Measurements from ENCODE around the gene SNX1. TPM values are rescaled to one million over a fixed set of nuclear protein-coding genes. Genes with fewer than 3 reads are reported as not detected.
A peak's percentile ranks its signal among the peaks of the same experiment; 100 is the strongest.

Gene SNX1
- total RNA-seq, 1 donor from 2014 or later, result 38.1 TPM

DNA sequence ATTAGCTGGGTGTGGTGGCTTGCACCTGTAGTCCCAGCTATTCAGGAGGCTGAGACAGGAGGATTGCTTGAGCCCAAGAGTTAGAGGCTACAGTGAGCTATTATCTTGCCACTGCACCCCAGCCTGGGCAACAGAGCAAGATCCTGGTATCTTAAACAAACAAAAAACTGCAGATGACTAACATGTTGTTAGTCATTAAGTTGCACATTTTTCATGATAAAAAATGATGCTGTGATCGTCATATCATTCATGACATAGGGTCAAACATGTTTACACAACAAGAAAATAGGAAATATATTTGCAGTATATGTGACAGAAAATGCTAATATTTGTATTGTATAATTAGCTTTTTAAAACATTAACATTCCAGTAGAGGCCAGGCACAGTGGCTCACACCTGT lies 29.3 kb upstream of the SNX1 start:
- TF ChIP-seq, protein P1, sequence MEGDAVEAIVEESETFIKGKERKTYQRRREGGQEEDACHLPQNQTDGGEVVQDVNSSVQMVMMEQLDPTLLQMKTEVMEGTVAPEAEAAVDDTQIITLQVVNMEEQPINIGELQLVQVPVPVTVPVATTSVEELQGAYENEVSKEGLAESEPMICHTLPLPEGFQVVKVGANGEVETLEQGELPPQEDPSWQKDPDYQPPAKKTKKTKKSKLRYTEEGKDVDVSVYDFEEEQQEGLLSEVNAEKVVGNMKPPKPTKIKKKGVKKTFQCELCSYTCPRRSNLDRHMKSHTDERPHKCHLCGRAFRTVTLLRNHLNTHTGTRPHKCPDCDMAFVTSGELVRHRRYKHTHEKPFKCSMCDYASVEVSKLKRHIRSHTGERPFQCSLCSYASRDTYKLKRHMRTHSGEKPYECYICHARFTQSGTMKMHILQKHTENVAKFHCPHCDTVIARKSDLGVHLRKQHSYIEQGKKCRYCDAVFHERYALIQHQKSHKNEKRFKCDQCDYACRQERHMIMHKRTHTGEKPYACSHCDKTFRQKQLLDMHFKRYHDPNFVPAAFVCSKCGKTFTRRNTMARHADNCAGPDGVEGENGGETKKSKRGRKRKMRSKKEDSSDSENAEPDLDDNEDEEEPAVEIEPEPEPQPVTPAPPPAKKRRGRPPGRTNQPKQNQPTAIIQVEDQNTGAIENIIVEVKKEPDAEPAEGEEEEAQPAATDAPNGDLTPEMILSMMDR (IDR thresholded peaks at IDR 0.05; ENCODE audit: insufficient read depth, low read length, poor library complexity, severe bottlenecking), result no peak
- Histone ChIP-seq H3K4me3 (ENCODE audit: low read depth, low read length) (no peak overlapping the region), H3K36me3 (ENCODE audit: control insufficient read depth, insufficient read depth, low read length) (no peaks in the 10 kb centered on the region), H3K27me3 (ENCODE audit: control insufficient read depth, insufficient read depth, low read length) (no peaks in the 10 kb centered on the region)
- DNase-seq (ENCODE audit: low read depth), result no peak

DNA sequence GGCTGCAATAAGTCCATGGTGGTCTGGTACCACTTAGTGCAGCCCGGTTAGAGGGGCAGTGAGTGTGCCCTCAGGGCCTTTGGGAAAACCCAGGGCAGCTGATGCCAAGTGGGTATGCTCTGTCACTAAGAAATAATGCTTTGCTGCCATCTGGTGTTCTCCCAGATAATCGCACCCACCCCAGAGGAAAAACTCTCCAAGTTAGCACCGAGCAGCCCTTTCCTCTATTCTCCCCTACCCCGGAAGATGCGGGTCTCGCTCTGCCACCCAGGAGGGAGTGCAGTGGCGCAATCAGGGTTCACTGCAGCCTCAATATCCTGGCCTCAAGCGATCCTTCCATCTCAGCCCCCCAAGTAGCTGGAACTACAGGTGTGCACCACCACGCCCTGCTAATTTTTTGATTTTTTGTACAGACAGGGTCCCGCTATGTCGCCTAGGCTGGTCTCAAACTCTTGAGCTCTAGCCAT lies 28.2 kb upstream of the SNX1 start:
- TF ChIP-seq, protein P1 (IDR thresholded peaks at IDR 0.05; ENCODE audit: insufficient read depth, low read length, poor library complexity, severe bottlenecking), result peak; percentile 69
- peak; percentile 10 for DNase-seq (ENCODE audit: low read depth)
- H3K4me3 ChIP-seq (ENCODE audit: low read depth, low read length), result no peak overlapping the region

DNA sequence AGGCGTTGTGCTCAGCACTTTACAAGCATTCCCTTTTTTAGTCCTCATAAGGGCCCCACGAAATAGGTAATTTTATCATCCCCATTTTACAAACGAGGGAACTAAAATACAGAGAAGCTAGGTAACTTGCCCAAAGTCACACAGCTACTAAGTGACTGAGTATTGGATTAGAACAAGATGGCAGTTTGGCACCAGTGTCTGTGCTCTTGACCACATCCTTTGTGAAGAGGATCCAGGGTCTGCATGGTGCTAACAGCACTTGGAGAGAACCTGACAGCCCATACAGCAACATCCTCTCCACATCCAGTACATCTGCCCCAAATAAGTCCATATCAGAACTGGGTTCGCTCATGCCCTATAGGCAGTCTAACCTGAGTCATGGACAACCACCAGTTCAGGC lies 27.6 kb upstream of the SNX1 start:
- TF ChIP-seq, protein P1 (IDR thresholded peaks at IDR 0.05; ENCODE audit: insufficient read depth, low read length, poor library complexity, severe bottlenecking), result no peak
- Histone ChIP-seq H3K36me3 (ENCODE audit: control insufficient read depth, insufficient read depth, low read length) (no peaks in the 10 kb centered on the region), H3K27me3 (ENCODE audit: control insufficient read depth, insufficient read depth, low read length) (no peaks in the 10 kb centered on the region), H3K4me3 (ENCODE audit: low read depth, low read length) (no peak overlapping the region)
- DNase-seq (ENCODE audit: low read depth), result no peak

More for the DNA sequence above, 28.2 kb upstream of the SNX1 start:
- Histone ChIP-seq H3K36me3 (ENCODE audit: control insufficient read depth, insufficient read depth, low read length) (no peaks in the 10 kb centered on the region), H3K27me3 (ENCODE audit: control insufficient read depth, insufficient read depth, low read length) (no peaks in the 10 kb centered on the region)

DNA sequence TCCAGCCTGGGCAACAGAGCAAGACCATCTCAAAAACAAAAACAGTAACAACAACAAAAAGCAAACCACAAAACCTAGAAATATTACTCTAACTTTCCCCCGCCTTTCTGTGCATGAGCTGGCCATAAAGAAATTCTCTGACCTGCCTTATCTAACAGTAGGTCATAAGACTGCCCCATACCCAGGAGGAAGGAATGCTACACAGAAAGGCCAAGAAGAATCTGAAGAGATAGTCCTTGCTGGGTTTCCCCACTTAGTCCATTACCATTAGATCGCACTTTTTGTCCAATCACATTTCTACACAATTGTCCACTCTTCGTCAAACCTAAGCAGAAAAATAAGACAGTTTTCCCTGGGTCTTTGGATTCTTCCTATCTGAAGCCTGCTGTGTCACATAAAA lies 25.7 kb upstream of the SNX1 start:
- DNase-seq (ENCODE audit: low read depth), result no peak
- H3K27me3 ChIP-seq (ENCODE audit: control insufficient read depth, insufficient read depth, low read length), result no peaks in the 10 kb centered on the region
- H3K36me3 ChIP-seq (ENCODE audit: control insufficient read depth, insufficient read depth, low read length), result no peaks in the 10 kb centered on the region
- no peak overlapping the region for H3K4me3 ChIP-seq (ENCODE audit: low read depth, low read length)
- TF ChIP-seq, protein P1 (IDR thresholded peaks at IDR 0.05; ENCODE audit: insufficient read depth, low read length, poor library complexity, severe bottlenecking), result no peak

DNA sequence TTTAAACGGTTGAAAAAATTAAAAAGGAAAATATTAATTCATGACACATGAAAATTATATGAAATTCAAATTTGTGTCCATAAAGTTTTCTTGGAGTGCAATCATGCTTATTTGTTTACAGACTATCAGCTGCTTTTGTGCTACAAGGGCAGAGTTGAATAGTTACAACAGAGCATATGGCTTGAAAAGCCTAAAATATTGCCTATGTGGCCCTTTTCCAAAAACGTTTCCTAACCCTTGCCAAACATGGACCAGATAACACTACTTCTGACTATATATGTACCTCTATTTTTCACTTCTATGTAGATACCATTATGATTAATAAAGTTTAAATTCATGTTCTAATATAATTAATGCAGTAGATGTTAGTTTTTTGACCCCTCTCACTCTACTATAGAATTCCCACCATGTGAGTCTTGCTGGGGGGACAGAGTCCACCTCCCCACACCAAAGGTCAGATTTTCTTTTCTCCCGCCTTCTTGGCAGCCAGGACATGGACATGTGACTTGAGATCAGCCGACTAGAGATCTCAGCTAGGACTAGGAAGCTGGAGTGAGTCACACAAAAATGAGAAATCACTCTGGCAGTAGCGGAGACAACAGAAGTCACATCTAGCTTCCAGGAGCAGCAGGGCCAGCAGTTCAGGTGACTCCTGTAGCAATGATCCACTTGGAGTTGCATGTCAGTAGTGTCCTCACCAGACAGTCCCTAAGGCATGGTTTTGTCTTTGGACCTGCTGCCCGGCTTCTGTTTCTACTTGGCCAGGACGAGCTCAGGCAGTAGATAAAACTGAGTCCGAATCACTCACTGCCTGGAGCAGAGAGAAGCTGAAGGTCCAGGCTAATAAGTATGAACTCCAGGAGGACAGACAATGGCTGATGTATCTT lies 24.6 kb upstream of the SNX1 start:
- TF ChIP-seq, protein P1 (IDR thresholded peaks at IDR 0.05; ENCODE audit: insufficient read depth, low read length, poor library complexity, severe bottlenecking), result no peak
- no peak overlapping the region for H3K4me3 ChIP-seq (ENCODE audit: low read depth, low read length)
- no peaks in the 10 kb centered on the region for H3K27me3 ChIP-seq (ENCODE audit: control insufficient read depth, insufficient read depth, low read length)
- H3K36me3 ChIP-seq (ENCODE audit: control insufficient read depth, insufficient read depth, low read length), result no peaks in the 10 kb centered on the region
- peak; percentile 61 for DNase-seq (ENCODE audit: low read depth)

All from kidney epithelial cell (primary cell).